GM18870 (cell line): ENCODE data around the gene TNS1.
"Not testable (repeated sequence)": the region's sequence is repeated elsewhere in the genome, so short reads cannot be mapped to it uniquely, and the experiment has no call there.

Experiments
- ATAC-seq: cut with Tn5 transposase; IDR thresholded peaks from one replicate; pipeline ENCODE4 v1.9.1; 2021; ENCODE audit warnings: moderate library complexity; ENCODE audit not compliant: unreplicated experiment

The TNS1 gene

DNA sequence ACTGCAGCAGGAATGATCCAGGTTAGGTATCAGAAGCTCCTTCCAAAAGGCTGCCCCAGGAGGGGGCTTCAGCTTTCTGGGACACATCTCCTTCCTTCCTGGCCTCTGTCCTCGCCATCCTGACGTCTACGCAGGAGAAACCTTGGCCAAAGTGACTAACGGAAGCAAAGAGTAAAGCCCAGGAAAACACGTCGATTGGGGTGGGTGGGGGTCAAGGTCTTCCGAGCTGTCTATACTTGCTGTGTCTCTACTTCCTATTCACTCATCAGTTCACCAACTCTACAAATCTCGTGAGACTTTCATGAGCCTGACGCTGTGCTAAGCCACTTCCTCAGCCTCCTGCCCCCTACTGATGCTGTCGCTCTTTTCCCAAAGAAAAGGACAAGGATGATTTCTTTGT, 212.6 kb downstream of the TNS1 start:
- ATAC-seq = peak; percentile 72

DNA sequence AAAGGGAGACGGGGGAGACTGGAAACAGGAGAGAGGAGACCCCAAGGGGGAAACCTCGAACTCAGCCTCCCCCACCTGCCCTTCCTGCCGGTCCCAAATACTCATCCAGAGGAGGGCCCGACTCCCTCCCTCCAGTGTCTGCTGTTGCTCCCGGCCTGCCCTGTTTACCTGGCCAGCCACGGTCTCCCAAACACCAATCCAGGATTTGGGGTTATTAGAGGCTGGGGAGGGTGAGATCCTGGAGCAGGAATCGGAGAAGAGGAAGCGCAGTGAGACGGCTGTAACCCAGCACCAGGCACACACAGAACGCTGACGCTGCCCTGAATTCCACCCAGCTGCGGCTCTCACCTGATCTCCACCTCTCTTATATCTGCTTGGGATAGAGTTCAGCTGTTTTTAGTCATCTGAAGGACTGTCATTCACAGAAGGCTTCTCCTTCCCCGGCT, 213.0 kb downstream of the TNS1 start:
- no peak for ATAC-seq

GRCh38 chr2:217789003-217789735, 213.6 kb downstream of the TNS1 start:
- ATAC-seq = no peak

DNA sequence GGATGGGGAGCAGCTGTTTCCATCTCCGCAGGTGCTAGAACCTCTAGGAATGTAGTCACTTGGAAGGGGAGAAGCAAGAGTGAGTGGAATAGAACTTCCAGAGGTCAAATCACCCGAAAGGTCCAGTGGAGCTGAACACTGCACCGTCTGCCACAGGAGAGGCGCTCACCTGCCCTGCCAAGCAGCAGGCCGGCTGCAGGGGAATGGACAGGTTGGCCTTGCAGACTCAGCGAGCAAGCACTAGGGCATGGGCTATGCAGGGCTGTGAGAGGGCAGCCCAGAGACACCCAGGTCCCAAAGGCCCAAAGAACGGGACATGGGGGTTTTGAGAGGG, 214.2 kb downstream of the TNS1 start:
- no peak for ATAC-seq

DNA sequence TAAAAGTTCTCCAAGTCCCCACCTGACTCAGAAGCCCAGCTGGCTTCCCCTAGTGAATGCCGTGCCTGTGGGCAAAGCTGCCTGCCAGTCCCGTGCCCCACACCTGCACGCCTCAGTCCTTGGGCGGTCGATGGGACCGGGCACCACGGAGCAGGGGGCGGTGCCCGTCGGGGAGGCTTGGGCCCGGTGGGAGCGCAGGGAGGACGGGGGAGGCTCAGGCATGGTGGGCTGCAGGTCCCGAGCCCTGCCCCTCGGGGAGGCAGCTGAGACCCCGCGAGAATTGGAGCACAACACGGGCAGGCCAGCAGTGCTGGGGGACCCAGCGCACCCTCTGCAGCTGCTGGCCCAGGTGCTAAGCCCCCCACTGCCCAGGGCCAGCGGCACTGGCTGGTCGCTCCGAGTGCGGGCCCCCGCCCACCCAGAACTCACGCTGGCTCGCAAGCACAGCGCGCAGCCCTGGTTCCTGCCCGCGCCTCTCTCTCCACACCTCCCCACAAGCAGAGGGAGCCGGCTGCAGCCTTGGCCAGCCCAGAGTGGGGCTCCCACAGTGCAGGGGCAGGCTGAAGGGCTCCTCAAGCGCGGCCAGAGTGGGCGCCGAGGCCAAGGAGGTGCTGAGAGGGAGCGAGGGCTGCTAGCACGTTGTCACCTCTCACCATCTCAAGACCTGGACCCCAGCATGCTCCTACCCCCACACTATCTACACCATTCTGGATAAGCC, 215.5 kb downstream of the TNS1 start:
- no peak for ATAC-seq

DNA sequence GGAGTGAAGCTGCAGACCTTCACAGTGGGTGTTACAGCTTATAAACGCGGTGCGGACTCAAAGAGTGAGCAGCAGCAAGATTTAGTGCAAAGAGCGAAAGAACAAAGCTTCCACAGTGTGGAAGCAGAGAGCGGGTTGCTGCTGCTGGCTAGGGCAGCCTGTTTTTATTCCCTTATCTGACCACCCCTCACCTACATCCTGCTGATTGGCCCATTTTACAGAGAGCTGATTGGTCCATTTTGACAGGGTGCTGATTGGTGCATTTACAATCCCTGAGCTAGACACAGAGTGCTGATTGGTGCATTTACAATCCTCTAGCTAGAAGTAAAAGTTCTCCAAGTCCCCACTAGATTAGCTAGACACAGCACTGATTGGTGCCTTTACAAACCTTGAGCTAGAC, 216.2 kb downstream of the TNS1 start:
- ATAC-seq = not testable (repeated sequence)

DNA sequence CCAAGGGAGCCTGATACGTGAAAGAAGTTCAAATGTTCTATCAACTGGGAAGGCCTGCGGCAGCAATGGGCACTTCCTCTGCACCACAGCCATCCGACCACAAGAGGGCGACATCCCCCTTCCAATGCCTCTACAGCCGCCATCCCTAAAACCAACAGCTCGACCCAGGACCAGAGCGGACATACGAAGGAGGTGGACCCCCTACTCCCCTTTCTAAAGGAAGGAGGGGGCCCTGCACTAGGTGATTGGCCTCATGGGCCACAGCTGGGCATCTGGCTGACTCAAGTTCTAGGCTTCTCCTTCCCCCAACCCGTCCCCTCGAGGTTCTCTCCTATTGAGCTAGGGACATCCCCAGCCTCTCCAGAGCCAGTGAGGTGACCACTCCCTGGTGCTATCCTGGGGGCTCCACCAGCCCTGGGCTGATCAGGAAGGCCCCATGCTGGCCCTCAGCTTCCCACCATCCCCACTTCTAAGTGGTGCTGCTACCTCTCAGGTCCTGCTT, 217.2 kb downstream of the TNS1 start:
- no peak for ATAC-seq

DNA sequence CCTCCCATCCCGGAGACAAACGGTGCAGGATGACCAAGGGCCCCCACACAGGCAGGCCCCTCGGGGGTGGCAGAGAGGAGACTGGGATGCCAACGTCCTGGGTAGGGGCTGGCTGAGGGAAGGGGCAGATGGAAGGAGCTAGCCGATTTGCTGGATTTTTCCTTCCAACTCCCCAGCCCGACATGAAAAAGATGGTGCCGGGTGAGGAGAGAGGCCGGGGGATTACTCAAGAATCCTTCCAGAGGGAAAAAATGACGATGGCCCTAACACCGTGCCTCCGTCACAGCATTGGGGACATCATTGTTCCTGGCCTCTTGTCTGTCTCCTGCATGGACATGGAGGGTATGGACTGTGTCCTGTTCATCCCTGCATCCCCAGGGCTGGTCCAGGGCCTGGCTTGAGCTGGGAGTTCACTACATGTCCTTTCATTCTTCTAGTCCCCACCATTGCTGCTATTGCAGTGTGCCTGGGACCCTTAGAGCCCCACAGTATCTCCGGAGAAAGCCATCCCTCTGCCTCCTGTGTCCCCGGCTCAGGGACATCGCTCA, 217.7 kb downstream of the TNS1 start:
- no peak for ATAC-seq

GRCh38 chr2:217783243-217783642, 219.6 kb downstream of the TNS1 start:
- no peak for ATAC-seq

DNA sequence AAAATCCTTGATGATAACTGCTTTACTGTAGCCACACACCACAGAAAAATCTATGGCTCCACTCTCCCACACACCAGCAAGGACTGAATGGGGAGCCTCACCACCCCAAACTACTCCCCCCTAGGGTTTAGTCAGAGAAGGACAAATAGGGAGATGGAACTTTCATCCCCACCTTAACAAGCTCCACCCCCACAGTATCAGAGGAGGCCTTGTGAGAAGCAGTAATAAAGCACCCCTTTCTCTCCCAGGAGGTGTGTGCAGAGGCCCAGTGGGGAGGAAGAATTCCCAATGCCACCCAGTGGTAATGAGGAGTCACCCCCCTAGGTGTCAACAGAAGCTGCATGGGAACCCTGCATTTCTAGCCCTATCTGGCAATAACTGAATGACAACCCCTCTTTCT, 224.9 kb downstream of the TNS1 start:
- no peak for ATAC-seq

DNA sequence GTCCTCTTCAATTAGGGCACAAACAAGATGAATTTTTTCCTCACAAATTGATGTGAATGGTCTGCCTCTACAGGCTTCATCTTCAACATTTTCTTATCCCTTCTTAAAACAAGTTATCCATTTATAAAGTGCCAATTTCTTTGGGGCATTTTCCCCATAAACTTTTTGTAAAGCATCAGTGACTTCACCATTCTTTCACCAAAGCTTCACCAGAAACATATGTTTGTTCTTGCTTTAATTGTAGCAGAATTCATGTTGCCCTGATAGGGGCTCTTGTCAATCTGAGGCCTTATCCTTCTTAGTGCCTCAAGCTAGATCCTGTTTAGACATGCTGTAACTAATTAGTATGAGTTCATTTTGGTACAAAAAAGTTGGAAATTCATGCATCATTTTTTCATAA, 226.2 kb downstream of the TNS1 start:
- no peak for ATAC-seq

GRCh38 chr2:217775920-217776503, 226.8 kb downstream of the TNS1 start:
- ATAC-seq = no peak

DNA sequence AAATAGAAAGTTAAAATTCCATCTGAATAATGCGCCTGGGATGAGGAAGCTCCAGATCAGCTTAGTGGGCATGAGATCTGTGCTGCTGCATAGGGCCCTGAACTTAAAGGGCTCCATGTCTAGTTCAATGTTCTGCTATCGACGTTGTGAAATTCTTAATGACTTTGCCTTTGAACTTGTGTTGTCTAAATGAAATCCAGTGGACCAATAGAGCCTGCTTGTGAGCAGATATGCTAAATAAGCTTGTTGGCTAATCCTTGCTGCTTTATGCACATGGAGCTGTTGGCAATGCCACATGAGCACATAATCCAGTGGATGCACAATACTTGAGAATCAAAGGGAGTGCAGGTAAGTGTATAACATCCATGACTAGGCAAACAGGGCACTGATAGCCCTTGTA, 228.6 kb downstream of the TNS1 start:
- no peak for ATAC-seq

GRCh38 chr2:217773539-217773938, 229.3 kb downstream of the TNS1 start:
- no peak for ATAC-seq

DNA sequence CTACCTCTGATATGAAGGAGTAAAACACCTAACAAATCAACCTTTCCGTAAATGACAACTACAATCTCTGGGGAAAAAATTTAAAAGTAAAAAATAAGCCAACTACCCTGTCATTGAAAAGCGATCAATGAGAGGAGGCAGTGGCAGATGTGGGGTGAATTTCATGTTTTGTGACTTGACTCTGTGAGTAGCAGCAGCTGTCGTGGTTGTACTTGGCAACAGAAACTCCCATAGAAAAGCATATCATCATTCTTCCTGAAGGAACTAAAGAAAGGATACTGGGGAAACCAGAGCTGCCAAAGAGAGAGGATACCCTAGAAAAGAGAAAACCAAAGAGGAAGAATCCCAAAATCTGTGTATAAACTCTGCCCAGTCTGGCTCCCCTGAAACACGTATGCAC, 236.4 kb downstream of the TNS1 start:
- ATAC-seq = no peak

DNA sequence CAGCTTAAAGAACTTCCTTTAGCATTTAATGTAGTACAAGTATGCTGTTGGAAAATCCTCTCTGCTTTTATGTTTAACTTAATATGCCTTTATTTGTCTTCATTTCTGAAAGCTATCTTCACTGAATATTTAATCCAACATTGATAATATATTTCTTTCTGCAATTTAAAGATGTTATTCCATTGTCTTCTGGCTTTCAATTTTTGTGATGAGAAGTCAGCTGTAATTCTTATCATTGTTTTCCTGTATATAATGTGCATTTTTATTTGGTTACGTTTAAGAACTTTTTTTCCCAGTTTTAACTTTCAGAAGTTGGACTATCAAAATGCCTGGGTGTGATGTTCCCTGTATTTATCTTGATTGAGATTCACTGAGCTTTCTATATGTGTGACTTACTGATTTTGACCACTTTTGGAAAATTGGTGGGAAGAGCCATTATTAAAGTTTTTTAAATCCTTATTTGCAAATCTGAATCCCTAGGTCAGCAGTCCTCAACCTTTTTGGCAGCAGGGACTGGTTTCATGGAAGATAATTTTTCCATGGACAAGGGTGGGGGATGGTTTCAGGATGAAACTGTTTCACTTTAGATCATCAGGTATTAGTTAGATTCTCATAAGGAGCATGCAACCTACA, 241.0 kb downstream of the TNS1 start:
- no peak for ATAC-seq

GRCh38 chr2:217759991-217760390, 242.8 kb downstream of the TNS1 start:
- ATAC-seq = no peak

- ATAC-seq = no peak
Observed at GRCh38 chr2:217757108-217757463, 245.7 kb downstream of the TNS1 start.

DNA sequence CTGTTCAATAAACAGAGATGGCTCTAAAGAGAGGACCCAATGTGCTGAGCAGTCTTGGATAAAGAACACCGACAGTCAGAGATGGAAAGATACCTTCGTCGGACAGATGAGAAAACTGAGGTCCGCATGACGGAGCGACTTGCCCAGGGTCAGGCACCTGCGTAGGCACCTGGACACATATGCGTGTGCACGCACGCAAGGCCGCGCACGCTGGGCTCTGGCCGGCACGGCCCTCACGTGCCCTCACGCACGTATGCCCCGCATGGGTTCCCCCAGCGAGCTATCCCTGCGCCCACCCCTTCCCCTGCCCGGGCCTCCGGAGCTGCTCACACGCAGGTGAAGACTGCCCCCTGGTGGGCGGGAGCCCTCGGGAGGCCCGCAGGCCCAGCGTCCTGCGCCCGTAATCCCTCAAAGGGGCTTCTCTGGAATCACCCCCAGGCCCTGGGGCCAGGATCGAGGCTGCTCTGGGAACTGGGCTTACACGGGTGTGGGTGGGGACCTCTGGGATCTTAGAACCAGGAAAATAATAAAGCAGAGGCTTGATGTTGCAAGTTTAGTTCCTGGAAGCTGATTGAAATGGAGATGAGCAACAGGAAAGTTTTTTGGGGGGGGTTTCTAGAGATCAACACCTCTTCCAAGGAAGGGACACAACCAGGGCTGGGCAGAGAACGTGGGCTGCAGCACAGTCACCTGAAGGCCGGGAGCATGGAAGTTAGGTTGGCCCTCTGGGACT, 246.3 kb downstream of the TNS1 start:
- ATAC-seq = no peak

- no peak for ATAC-seq
Observed at GRCh38 chr2:217755027-217755745, 247.6 kb downstream of the TNS1 start.
